ENCODE measurements around the gene DUOXA2.

The DUOXA2 gene

GRCh38 chr15:45157974-45158373 lies 43.8 kb downstream of the DUOXA2 start:
- no peak overlapping the region for H2AFZ ChIP-seq (ENCODE audit: low read length)
- no peaks in the 10 kb centered on the region for H3K27me3 ChIP-seq (ENCODE audit: insufficient read depth, low read length)
- H3F3A ChIP-seq (ENCODE audit: insufficient read depth, low read length) = no peaks in the 10 kb centered on the region
- H3K4me3 ChIP-seq (ENCODE audit: low read depth, low read length, poor library complexity, severe bottlenecking) = no peak overlapping the region
- TF ChIP-seq EZH2 (IDR thresholded peaks at IDR 0.05; ENCODE audit: borderline replicate concordance, low read length) = no peak
- TF ChIP-seq, protein P1, sequence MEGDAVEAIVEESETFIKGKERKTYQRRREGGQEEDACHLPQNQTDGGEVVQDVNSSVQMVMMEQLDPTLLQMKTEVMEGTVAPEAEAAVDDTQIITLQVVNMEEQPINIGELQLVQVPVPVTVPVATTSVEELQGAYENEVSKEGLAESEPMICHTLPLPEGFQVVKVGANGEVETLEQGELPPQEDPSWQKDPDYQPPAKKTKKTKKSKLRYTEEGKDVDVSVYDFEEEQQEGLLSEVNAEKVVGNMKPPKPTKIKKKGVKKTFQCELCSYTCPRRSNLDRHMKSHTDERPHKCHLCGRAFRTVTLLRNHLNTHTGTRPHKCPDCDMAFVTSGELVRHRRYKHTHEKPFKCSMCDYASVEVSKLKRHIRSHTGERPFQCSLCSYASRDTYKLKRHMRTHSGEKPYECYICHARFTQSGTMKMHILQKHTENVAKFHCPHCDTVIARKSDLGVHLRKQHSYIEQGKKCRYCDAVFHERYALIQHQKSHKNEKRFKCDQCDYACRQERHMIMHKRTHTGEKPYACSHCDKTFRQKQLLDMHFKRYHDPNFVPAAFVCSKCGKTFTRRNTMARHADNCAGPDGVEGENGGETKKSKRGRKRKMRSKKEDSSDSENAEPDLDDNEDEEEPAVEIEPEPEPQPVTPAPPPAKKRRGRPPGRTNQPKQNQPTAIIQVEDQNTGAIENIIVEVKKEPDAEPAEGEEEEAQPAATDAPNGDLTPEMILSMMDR (IDR thresholded peaks at IDR 0.05; ENCODE audit: low read length) = no peak
- no peaks in the 10 kb centered on the region for H3K36me3 ChIP-seq (ENCODE audit: insufficient read depth, low read length)
- H3K27ac ChIP-seq (ENCODE audit: low read depth, low read length, poor library complexity, severe bottlenecking) = no peak overlapping the region
- no peaks in the 10 kb centered on the region for H3K9me2 ChIP-seq (ENCODE audit: low read depth, low read length)
- H3K9ac ChIP-seq (ENCODE audit: low read length) = no peak overlapping the region
- H3K79me2 ChIP-seq (ENCODE audit: insufficient read depth, low read length) = no peaks in the 10 kb centered on the region
- H4K20me1 ChIP-seq (ENCODE audit: insufficient read depth, low read length) = no peaks in the 10 kb centered on the region
- H3K9me3 ChIP-seq (ENCODE audit: low read length) = no peaks in the 10 kb centered on the region
- H3K4me1 ChIP-seq (ENCODE audit: insufficient read depth, low read length, severe bottlenecking) = no peaks in the 10 kb centered on the region
- H3K4me2 ChIP-seq (ENCODE audit: low read length) = no peak overlapping the region

DNA sequence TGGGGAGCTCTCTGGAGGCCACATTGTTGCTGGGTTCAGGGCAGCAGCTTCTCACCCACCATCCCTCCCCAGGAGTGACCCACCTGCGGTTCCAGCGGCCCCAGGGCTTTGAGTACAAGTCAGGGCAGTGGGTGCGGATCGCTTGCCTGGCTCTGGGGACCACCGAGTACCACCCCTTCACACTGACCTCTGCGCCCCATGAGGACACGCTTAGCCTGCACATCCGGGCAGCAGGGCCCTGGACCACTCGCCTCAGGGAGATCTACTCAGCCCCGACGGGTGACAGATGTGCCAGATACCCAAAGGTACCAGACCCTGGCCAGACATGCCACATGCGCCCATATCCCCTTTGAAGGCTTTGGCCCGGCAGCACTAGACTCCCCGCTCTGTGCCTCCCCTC lies 47.5 kb downstream of the DUOXA2 start:
- H3K9ac ChIP-seq (ENCODE audit: low read length) = no peak overlapping the region
- TF ChIP-seq EZH2 (IDR thresholded peaks at IDR 0.05; ENCODE audit: borderline replicate concordance, low read length) = no peak
- TF ChIP-seq, protein P1 (IDR thresholded peaks at IDR 0.05; ENCODE audit: low read length) = no peak
- no peak overlapping the region for H2AFZ ChIP-seq (ENCODE audit: low read length)
- no peaks in the 10 kb centered on the region for H3K9me2 ChIP-seq (ENCODE audit: low read depth, low read length)
- no peak overlapping the region for H3K4me2 ChIP-seq (ENCODE audit: low read length)
- H3F3A ChIP-seq (ENCODE audit: insufficient read depth, low read length) = no peaks in the 10 kb centered on the region
- no peak overlapping the region for H3K4me3 ChIP-seq (ENCODE audit: low read depth, low read length, poor library complexity, severe bottlenecking)
- no peaks in the 10 kb centered on the region for H3K36me3 ChIP-seq (ENCODE audit: insufficient read depth, low read length)
- H3K79me2 ChIP-seq (ENCODE audit: insufficient read depth, low read length) = no peaks in the 10 kb centered on the region
- H3K9me3 ChIP-seq (ENCODE audit: low read length) = no peaks in the 10 kb centered on the region
- no peaks in the 10 kb centered on the region for H3K27me3 ChIP-seq (ENCODE audit: insufficient read depth, low read length)
- no peaks in the 10 kb centered on the region for H4K20me1 ChIP-seq (ENCODE audit: insufficient read depth, low read length)
- H3K4me1 ChIP-seq (ENCODE audit: insufficient read depth, low read length, severe bottlenecking) = peaks cover 5% of the 10 kb centered on the region
- H3K27ac ChIP-seq (ENCODE audit: low read depth, low read length, poor library complexity, severe bottlenecking) = no peak overlapping the region

DNA sequence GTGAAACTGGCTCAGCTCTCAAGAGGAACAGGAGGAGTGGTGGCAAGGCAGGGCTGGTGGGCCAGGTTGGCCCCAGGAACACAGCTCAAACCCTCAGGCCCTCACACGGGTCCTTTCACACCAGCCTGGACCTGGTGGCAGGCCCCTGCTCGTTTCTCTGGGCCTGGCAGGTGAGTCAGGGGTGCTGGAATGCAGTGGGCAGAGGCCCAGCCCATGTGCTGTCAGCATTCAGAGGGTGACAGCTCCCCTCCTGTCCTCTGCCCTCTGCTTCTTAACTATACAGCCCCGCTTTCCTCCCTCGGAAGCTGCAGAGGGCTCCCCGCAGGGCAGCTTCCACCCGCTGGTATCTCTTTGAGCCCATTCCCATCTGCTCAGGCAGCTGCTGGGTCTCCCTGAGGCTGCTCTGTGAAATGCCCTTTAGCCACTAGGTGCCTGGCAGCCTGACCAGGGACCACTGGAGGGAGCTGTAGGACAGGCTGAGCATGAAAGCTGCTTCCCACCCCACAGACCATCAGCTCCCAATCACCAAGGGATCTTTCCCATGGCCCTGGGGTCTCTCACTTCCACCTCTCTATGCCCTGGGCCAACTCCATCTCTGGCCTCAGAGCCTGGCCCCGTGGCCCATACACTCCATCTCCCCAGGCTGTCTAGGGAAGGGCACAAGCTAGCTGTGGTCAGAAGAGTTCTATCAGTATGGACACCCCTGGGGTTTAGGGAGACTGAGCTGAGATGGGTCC lies 48.8 kb downstream of the DUOXA2 start:
- H3K9ac ChIP-seq (ENCODE audit: low read length) = no peak overlapping the region
- no peaks in the 10 kb centered on the region for H4K20me1 ChIP-seq (ENCODE audit: insufficient read depth, low read length)
- peaks cover 5% of the 10 kb centered on the region for H3K4me1 ChIP-seq (ENCODE audit: insufficient read depth, low read length, severe bottlenecking)
- no peak for TF ChIP-seq EZH2 (IDR thresholded peaks at IDR 0.05; ENCODE audit: borderline replicate concordance, low read length)
- TF ChIP-seq, protein P1 (IDR thresholded peaks at IDR 0.05; ENCODE audit: low read length) = peak; percentile 88
- no peaks in the 10 kb centered on the region for H3K36me3 ChIP-seq (ENCODE audit: insufficient read depth, low read length)
- no peaks in the 10 kb centered on the region for H3F3A ChIP-seq (ENCODE audit: insufficient read depth, low read length)
- H3K9me3 ChIP-seq (ENCODE audit: low read length) = no peaks in the 10 kb centered on the region
- H3K4me2 ChIP-seq (ENCODE audit: low read length) = no peak overlapping the region
- no peak overlapping the region for H3K4me3 ChIP-seq (ENCODE audit: low read depth, low read length, poor library complexity, severe bottlenecking)
- no peak overlapping the region for H3K27ac ChIP-seq (ENCODE audit: low read depth, low read length, poor library complexity, severe bottlenecking)
- H2AFZ ChIP-seq (ENCODE audit: low read length) = no peak overlapping the region
- no peaks in the 10 kb centered on the region for H3K9me2 ChIP-seq (ENCODE audit: low read depth, low read length)
- H3K27me3 ChIP-seq (ENCODE audit: insufficient read depth, low read length) = no peaks in the 10 kb centered on the region
- no peaks in the 10 kb centered on the region for H3K79me2 ChIP-seq (ENCODE audit: insufficient read depth, low read length)

Measured in OCI-LY1 (cell line).